HG03520 (cell line): ENCODE data around the gene SUSD1.
"Not testable (repeated sequence)": the region's sequence is repeated elsewhere in the genome, so short reads cannot be mapped to it uniquely, and the experiment has no call there.

Source experiments
- ATAC-seq: cut with Tn5 transposase; IDR thresholded peaks from one replicate; pipeline ENCODE4 v1.9.1; 2021; ENCODE audit warnings: mild to moderate bottlenecking, moderate library complexity; ENCODE audit not compliant: unreplicated experiment

The SUSD1 gene

GRCh38 chr9:112104401-112104800 lies 70.7 kb downstream of the SUSD1 start:
- no peak for ATAC-seq

DNA sequence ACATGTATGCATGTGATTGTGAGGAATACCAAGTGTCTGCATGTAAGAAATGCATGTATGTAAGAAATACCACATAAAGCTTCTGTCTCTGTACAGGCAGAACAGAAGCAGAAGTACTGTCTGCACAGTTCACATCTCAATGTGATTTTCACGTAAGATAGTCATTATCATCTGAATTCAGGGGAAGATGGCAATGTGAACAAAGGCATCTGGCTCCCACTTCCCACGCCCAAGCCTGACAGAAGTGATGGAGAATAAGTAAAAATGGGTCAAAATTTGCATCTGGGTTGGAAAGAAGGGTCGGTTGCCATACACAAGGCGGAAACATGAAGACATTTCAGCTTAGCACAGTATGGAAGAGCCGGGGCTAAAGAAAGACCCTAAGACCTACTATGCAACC lies 71.7 kb downstream of the SUSD1 start:
- no peak for ATAC-seq

DNA sequence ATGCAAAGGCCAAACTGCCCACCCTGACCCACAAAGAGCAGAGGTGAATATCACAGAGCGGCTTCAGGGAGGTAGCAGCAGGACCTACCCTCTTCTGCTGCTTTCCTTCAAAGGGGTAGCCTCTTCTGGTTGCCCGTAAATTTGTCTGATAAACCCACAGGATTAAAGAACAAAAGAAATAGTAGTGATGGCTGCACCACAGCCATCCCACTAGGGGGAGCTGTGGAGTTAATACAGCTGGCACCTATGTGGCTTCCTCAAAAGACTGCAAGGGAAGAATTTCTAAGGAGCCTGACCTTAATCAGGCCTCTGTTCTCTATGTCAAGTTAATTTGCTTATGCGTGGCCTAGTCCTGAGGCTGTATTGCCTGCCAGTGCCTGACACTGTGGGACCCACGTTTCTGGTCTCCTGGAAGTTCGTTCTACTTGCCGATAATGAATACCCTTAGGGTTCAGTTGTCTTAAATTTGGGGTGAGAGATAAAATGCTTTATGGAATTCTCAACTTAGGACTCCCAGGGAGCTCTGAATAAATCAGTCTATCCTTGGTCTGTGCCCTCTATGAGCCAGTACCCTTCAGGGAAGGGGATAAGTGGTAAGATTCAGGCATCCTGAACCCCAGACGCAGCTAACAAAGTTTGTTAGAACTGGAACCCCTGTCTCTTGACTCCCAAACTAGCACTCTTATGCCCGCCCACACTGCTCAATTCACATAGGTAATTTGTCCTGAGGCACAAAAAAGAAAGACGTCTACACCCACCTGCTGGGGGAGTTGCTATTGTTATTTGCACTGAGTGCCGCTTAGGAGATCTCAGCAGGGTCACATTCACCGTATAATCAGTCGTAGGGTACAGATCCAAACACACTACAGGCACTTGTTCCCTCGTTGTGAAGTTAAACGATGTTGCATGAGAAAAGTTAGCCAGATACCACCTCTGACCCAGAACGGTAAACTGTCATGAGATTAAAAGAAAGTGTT lies 77.1 kb downstream of the SUSD1 start:
- peak; percentile 60 for ATAC-seq

DNA sequence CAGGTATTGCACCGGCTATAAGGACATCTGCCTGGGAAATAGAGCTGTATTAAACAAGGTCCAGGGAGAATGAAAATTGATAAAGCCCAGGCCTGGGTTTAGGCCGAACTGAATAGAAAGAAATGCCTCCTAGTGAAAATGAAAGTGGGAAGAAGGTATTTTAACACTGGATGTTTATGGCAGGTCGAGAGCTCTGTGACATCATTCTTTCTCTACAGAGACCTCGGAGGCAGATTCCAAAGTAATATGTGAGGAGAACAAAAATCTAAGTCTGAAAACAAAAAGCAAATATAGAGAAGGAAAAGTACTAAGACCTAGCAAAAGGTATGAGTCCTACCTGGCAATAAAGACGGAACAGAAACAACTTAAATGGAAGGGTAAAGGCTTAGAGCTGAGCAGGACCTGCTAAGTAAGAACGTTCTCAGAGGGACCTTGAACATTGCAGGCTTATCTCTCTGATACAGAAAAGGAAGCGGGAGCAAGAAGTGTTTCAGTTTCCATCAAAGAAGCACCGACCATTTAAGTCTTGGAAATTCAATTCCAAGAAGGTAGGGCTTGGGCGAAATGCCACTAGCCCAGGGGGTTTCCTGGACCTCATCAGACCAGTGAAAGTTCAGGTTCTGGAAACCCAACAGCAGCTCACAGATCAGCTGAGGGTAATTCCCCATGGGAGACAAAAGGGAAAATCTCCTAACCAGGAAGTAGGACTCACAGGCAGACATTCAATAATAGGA lies 80.0 kb downstream of the SUSD1 start:
- ATAC-seq = no peak

- ATAC-seq = no peak
Observed at GRCh38 chr9:112094241-112094640, 80.9 kb downstream of the SUSD1 start.

DNA sequence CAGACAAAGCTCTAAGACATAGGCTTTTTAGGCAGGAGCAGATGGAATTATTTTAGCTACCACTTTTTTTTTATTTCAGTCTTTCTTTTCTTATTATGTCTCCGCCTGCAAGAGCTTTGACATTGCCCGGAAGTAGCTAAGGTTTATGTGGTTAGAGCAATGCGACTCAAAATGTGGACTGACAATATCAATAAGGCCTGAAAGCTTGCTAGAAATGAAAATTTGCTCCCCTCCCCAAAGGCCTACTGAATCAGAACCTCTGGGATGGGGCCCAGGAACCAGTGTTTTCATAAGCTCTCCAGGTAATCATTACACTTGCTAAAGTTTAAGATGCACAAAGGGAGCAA lies 81.3 kb downstream of the SUSD1 start:
- ATAC-seq = no peak

- no peak for ATAC-seq
Observed at GRCh38 chr9:112093147-112093869, 81.8 kb downstream of the SUSD1 start.

GRCh38 chr9:112091810-112092209 lies 83.3 kb downstream of the SUSD1 start:
- ATAC-seq = no peak

DNA sequence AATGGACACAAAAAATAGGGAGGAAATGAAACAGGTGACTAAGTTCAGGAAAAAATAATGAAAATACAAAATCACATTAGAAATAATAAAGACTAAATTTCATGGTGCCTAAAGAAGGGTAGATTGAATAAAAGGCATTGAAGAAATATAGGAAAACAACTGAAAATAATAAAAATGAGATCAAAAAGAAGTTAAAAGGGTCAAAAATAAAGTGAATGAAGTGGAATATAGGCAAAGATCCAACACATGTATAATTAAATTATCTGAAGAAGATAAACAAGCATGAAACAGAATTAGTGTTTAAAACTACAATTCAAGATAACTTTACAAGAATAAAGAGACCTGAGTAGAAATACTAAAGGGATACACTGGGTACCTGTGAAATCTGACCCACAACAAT lies 87.6 kb downstream of the SUSD1 start:
- no peak for ATAC-seq

DNA sequence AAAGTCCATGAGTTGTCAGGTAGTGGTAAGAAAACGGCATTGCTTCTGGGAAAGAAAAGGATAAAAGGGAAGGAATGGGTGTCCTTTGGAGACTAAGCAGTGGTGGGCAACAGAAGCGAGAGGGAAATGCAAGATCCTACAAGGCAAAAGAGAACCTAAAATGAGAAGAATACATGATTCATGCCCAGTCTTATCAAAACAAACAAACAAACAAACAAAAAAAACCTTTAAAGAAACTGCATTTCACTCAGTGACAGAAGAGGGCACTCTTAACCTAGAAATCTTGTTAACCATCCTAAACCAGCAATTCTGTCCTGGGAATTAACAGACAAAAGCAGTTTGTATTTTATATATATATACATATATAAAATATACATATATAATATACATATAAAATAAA lies 88.5 kb downstream of the SUSD1 start:
- no peak for ATAC-seq

DNA sequence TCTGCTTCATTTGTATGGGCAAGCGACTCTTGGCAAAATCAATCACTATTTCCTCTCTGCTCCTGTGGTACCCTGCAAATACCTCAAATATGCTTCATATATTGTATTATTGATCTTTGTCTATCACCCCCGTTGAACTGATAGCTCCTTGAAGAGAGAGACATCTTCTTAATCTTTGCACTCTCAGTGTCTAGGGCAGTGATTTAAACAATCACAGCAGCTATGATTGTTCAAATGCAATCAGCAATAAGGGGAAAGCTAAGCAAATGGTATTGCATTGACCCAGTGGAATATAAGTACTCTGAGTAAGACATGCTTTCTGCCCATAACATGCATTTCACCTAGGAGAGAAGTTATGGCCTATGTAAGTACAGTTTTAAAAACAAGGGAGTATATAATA lies 90.2 kb downstream of the SUSD1 start:
- no peak for ATAC-seq

GRCh38 chr9:112084334-112084733 lies 90.8 kb downstream of the SUSD1 start:
- ATAC-seq = no peak

DNA sequence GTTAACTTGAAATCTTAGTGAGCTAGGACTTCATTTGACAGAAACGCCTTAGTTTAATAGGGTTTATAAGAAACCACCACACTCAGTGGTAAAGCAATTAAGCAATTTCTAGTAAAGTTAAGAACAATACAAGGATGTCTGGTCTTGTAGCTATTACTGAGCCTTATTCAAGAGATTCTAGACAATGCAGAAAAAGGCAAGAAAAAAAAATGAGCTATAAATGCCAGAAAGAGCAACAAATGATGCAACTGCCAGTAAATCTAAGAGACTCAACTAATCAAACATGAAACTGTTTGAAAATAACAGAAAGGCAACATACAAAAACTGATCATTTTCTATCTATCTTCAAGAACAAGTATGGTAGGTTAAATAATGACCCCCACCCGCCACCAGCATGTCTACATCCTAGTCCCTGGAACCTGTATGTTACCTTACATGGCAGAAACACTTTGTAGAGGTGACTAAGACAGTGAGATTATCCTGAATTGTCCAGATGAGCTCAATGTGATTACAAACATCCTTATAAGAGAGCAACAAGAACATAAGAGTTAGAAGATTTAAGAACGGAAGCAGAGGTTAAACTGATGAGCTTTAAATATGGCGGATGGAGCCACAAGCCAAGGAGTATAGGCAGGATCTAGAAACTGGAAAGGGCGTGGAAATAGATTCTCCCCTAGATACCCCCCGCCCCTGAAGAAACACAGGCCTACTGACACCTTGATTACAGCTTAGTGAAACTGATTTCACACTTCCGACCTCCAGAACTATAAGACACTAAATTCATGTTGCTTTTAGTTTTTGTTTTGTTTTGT lies 93.0 kb downstream of the SUSD1 start:
- ATAC-seq = no peak

GRCh38 chr9:112080831-112081542 lies 94.1 kb downstream of the SUSD1 start:
- ATAC-seq = no peak

DNA sequence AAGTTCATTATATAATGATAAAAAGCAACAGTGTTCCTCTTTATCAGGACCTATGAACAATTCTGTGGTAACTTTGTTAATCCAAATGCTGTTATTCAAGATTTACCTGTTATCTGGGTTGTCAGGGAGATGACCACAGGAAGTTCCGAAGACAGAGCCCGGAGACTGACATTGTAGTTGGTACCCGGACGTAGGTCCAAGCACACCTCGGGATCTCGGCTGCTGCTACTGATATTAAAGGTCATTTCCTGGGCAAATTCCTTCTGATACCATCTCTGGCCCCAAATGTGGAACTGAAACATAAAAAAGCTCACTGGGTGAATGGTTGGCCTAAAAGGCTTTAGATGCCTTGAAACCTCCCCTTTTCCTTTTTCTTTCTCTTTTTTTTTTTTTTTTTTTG lies 96.7 kb downstream of the SUSD1 start:
- ATAC-seq = peak; percentile 63

- ATAC-seq = no peak
Observed at GRCh38 chr9:112076814-112077213, 98.3 kb downstream of the SUSD1 start.

DNA sequence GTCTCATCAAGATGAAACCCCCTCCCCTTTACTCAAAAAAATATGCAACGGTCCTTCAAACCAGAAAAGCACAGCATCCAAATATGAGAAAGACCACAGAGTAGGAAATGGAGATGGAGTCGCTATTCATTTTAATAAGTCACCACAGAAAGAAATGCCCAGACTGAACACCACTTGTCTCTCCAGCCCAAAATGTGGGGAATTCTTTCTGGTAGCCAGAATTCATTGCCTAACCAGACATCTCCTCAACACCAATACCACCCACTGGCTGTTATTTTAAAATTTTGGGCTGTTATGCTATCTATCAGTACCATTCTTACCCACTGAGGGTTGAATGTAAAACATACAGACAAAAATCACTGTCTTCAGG lies 100.1 kb downstream of the SUSD1 start:
- ATAC-seq = no peak

DNA sequence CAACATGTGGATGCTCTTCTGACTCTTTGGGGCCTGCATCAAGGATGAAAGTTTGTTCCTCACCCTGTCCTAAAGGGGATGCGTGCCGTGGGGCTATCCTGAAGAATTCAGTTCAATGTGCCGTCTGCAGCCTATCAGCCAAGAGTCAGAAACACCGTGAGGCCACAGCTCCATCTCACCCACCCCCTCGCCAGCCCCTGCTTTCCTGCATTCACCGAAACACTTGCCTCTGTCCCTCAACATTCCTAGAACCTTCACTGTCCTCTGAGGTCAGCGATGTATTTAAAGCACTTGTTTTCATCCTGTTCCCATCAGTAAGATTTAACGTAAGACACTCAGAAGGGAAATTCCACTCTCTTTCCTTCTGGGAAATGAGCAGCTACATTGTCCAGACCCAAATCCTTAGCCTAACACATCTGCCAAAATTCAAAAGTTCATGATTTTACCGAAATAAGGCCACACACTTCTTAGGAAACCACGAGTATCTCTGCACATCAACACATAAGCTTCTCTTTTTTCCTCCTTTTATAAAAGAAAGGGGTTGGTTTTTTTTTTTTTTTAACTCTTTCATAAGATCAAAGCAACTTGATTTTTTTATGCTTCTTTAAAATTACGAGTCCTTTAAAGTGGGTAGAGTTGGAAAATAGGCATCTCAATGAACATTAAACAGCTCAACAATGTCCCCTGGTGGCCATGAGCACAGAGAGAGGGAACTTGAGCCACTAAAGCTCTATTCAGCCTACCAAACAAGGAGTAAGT lies 100.7 kb downstream of the SUSD1 start:
- no peak for ATAC-seq

GRCh38 chr9:112073639-112074173 lies 101.4 kb downstream of the SUSD1 start:
- not testable (repeated sequence) for ATAC-seq
